ENCODE results near the gene PTPRD.

- TF ChIP-seq CTCF (IDR thresholded peaks at IDR 0.05 in 8 of 11, conservative IDR thresholded peaks at IDR 0.05 in 3 of 11) (no peak), POLR2A (IDR thresholded peaks at IDR 0.05) (no peak), POLR2AphosphoS5 (IDR thresholded peaks at IDR 0.05) (no peak)
Observed at GRCh38 chr9:8890695-8891094, 1722.1 kb downstream of the PTPRD start.
